ENCODE data around the gene TMEM145.

GRCh38 chr19:42327381-42327780 is 14.3 kb downstream of the TMEM145 start:
- TF ChIP-seq CTCF (IDR thresholded peaks at IDR 0.05; ENCODE audit: low read depth, low read length) (no peak), EZH2phosphoT487 (IDR thresholded peaks at IDR 0.05; ENCODE audit: low read depth) (no peak)

Measured in OCI-LY3 (cell line).